BJ (cell line): ENCODE results near the gene GLYR1. TPM values are rescaled to one million over a fixed set of nuclear protein-coding genes. Genes with fewer than 3 reads are reported as not detected.

ENCODE experiments used
- CTCF ChIA-PET: fragments of 350-600 bp; formaldehyde crosslinking; extraction: SDS; loops from one replicate; lab custom pipeline; 2021; ENCODE audit warnings: antibody characterized with exemption, inconsistent platforms; lab: Yijun Ruan, JAX
- POLR2A ChIA-PET: fragments of 300-600 bp; sonication (Branson Sonifier 250); formaldehyde crosslinking; extraction: SDS; loops from one replicate; lab custom pipeline; 2021; ENCODE audit warnings: antibody characterized with exemption; lab: Charles Lee
- DNase-seq: peaks from one replicate; pipeline ENCODE4 v3.0.0-alpha.2; 2011; ENCODE audit warnings: low read depth
- H3K27me3 ChIP-seq: 2 replicates; pipeline ENCODE4 v1.6.0; 2011; ENCODE audit warnings: low read length; ENCODE audit not compliant: control insufficient read depth, insufficient read depth
- H3K36me3 ChIP-seq: 2 replicates; pipeline ENCODE4 v1.5.1; 2011; ENCODE audit warnings: low read length; ENCODE audit not compliant: control insufficient read depth, insufficient read depth
- H3K4me3 ChIP-seq: 2 replicates; pipeline ENCODE4 v1.5.1; 2011; ENCODE audit warnings: low read depth, mild to moderate bottlenecking, control low read depth, low read length
- polyA plus RNA-seq: library from polyadenylated mRNA; depleted of rRNA; stranded (reverse); fragments of >200 nt; gene quantifications from 2 replicates; pipeline ENCODE4 v1.2.3, GENCODE V29; 2011
- TF ChIP-seq, protein P1 (sequence below): IDR thresholded peaks from 2 replicates; pipeline ENCODE4 v1.5.1; 2011; ENCODE audit warnings: low read depth, mild to moderate bottlenecking, control low read depth, inconsistent platforms, low read length, moderate library complexity; ENCODE audit not compliant: insufficient read depth

GLYR1 gene
- polyA plus RNA-seq, 1 experiment = 41.6 TPM

DNA sequence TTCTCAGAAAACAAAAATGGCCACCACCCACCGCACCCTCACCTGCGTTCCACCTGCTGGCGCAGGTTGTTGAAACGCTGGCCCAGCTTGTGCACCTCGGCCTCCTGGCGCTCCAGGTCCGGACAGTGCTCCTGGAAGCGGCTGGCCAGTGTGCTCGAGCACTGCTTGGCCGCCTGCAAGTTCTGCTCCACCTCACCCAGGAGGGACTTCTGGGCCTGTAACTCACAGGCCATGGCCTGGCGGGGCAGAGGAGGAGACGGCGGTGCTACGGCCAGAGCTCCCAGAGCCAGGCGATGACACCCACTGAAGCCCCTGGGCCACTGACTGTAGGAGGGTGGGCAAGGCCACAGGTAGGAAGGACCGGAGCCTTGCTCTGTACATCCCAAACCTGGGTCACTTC lies 43.6 kb upstream of the GLYR1 start:
- ChIA-PET CTCF (interaction anchor here (1.3 to 1.5 kb wide), 2 partner anchors 65 kb away, joined by 3 to 4 read pairs; no protein-coding TSS in a partner anchor), POLR2A (no interaction called here)
- no peaks in the 10 kb centered on the region; the same call in 1 of the 2 replicates for H3K27me3 ChIP-seq
- DNase-seq = no peak
- TF ChIP-seq, protein P1, sequence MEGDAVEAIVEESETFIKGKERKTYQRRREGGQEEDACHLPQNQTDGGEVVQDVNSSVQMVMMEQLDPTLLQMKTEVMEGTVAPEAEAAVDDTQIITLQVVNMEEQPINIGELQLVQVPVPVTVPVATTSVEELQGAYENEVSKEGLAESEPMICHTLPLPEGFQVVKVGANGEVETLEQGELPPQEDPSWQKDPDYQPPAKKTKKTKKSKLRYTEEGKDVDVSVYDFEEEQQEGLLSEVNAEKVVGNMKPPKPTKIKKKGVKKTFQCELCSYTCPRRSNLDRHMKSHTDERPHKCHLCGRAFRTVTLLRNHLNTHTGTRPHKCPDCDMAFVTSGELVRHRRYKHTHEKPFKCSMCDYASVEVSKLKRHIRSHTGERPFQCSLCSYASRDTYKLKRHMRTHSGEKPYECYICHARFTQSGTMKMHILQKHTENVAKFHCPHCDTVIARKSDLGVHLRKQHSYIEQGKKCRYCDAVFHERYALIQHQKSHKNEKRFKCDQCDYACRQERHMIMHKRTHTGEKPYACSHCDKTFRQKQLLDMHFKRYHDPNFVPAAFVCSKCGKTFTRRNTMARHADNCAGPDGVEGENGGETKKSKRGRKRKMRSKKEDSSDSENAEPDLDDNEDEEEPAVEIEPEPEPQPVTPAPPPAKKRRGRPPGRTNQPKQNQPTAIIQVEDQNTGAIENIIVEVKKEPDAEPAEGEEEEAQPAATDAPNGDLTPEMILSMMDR = no peak
- H3K4me3 ChIP-seq = no peak overlapping the region
- H3K36me3 ChIP-seq = peaks cover 5% of the 10 kb centered on the region

- ChIA-PET CTCF (interaction anchor here (1.5 kb wide), 1 partner anchor 66 kb away, joined by 4 read pairs; no protein-coding TSS in a partner anchor), POLR2A (no interaction called here)
- Histone ChIP-seq H3K27me3 (no peaks in the 10 kb centered on the region), H3K36me3 (peaks cover 9% of the 10 kb centered on the region), H3K4me3 (no peak overlapping the region)
- TF ChIP-seq, protein P1 = no peak
- no peak for DNase-seq
Measured at GRCh38 chr16:4890026-4890425, 42.9 kb upstream of the GLYR1 start.

GRCh38 chr16:4888428-4889135 lies 41.5 kb upstream of the GLYR1 start:
- no peak overlapping the region for H3K4me3 ChIP-seq
- ChIA-PET CTCF (interaction anchor here (0.8 kb wide), 1 partner anchor 67 kb away, joined by 3 read pairs; no protein-coding TSS in a partner anchor), POLR2A (no interaction called here)
- peaks cover 17% of the 10 kb centered on the region for H3K36me3 ChIP-seq
- DNase-seq = no peak
- TF ChIP-seq, protein P1 = no peak
- H3K27me3 ChIP-seq = no peaks in the 10 kb centered on the region

DNA sequence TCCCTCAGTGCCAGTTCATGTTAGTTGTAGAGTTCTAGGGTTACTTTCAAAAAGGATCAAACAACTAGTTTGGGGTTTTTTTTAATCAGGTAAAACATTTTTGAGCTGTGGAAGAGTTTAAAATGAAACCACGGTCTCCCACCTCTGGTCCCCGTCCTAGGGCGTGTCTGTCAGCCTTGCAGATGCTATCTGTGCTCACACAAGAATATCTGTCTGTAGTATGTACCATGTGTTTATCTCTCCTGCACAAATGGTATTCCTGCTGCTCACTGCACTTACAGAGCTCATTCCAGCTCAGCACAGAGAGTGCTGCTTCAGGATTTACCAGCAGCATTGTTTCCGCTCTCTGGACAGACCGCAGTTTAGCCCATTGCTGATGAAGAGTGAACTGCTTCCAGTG lies 39.1 kb upstream of the GLYR1 start:
- Histone ChIP-seq H3K27me3 (no peaks in the 10 kb centered on the region), H3K36me3 (peaks cover 27% of the 10 kb centered on the region), H3K4me3 (no peak overlapping the region)
- POLR2A ChIA-PET = no interaction called here
- CTCF ChIA-PET = no interaction called here
- DNase-seq = no peak
- TF ChIP-seq, protein P1 = no peak

GRCh38 chr16:4884972-4885874 lies 38.1 kb upstream of the GLYR1 start:
- TF ChIP-seq, protein P1 = no peak
- no peak overlapping the region for H3K4me3 ChIP-seq
- no peaks in the 10 kb centered on the region for H3K27me3 ChIP-seq
- ChIA-PET CTCF (interaction anchor here (1.6 to 1.8 kb wide), 2 partner anchors 11 to 23 kb away, joined by 3 to 4 read pairs; no protein-coding TSS in a partner anchor), POLR2A (no interaction called here)
- DNase-seq = no peak
- peaks cover 30% of the 10 kb centered on the region for H3K36me3 ChIP-seq
